Right forelimb (tissue), 1 donor: ENCODE results near the gene COL17A1.

Experiments
- DNase-seq: peaks from one replicate; pipeline ENCODE4 v3.0.0-alpha.2; 2018

The COL17A1 gene

GRCh38 chr10:104032144-104032775, 53.4 kb downstream of the COL17A1 start:
- DNase-seq, result no peak

- no peak for DNase-seq
Observed at GRCh38 chr10:104031631-104032030, 54.0 kb downstream of the COL17A1 start.

- DNase-seq, result no peak
Observed at GRCh38 chr10:104029521-104029860, 56.2 kb downstream of the COL17A1 start.

GRCh38 chr10:104028823-104029520, 56.7 kb downstream of the COL17A1 start:
- no peak for DNase-seq

- no peak for DNase-seq
Observed at GRCh38 chr10:104028146-104028545, 57.5 kb downstream of the COL17A1 start.

GRCh38 chr10:104026762-104027161, 58.9 kb downstream of the COL17A1 start:
- no peak for DNase-seq

- DNase-seq, result no peak
Observed at GRCh38 chr10:104025524-104025923, 60.2 kb downstream of the COL17A1 start.

- DNase-seq, result no peak
Observed at GRCh38 chr10:104022026-104022425, 63.7 kb downstream of the COL17A1 start.

- DNase-seq, result no peak
Observed at GRCh38 chr10:104021246-104021645, 64.4 kb downstream of the COL17A1 start.

GRCh38 chr10:104020020-104020419, 65.7 kb downstream of the COL17A1 start:
- DNase-seq, result no peak

- DNase-seq, result no peak
Observed at GRCh38 chr10:104018471-104018870, 67.2 kb downstream of the COL17A1 start.

GRCh38 chr10:104016661-104017060, 69.0 kb downstream of the COL17A1 start:
- no peak for DNase-seq

GRCh38 chr10:104014176-104014575, 71.5 kb downstream of the COL17A1 start:
- DNase-seq, result no peak

GRCh38 chr10:104013489-104013888, 72.2 kb downstream of the COL17A1 start:
- DNase-seq, result no peak

GRCh38 chr10:104011904-104012303, 73.8 kb downstream of the COL17A1 start:
- no peak for DNase-seq

- DNase-seq, result no peak
Observed at GRCh38 chr10:104005172-104005863, 80.4 kb downstream of the COL17A1 start.

GRCh38 chr10:104002911-104003310, 82.8 kb downstream of the COL17A1 start:
- no peak for DNase-seq

- no peak for DNase-seq
Observed at GRCh38 chr10:103998805-103999204, 86.9 kb downstream of the COL17A1 start.

GRCh38 chr10:103995134-103995533, 90.5 kb downstream of the COL17A1 start:
- no peak for DNase-seq

GRCh38 chr10:103991393-103992128, 94.1 kb downstream of the COL17A1 start:
- no peak for DNase-seq

- DNase-seq, result no peak
Observed at GRCh38 chr10:103990531-103990930, 95.1 kb downstream of the COL17A1 start.

GRCh38 chr10:103990121-103990520, 95.6 kb downstream of the COL17A1 start:
- DNase-seq, result no peak

- no peak for DNase-seq
Observed at GRCh38 chr10:103986360-103986759, 99.3 kb downstream of the COL17A1 start.

- no peak for DNase-seq
Observed at GRCh38 chr10:103985726-103986125, 100.0 kb downstream of the COL17A1 start.
